NCI-H2107 treated with DMSO at 0.1 percent for 48 hours (cell line): ENCODE data around the gene CAT.

Experiments
- DNase-seq: peaks from one replicate; lab custom pipeline; 2025; ENCODE audit not compliant: unreplicated experiment; lab: John Stamatoyannopoulos, UW

The CAT gene

DNA sequence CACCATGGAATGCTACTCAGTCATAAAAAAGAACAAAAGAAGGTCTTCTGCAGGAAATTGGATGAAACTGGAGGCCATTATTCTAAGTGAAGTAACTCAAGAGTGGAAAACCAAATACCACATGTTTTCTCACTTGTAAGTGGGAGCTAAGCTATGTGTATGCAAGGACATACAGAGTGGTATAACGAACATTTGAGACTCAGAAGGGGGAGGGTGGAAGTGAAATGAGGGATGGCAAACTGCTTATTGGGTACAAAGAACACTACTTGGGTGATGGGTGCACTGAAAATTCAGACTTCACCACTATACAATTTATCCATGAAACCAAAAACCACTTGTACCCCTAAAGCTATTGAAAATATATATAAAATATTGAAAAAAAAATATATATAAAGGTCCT is 13.4 kb upstream of the CAT start:
- no peak for DNase-seq

DNA sequence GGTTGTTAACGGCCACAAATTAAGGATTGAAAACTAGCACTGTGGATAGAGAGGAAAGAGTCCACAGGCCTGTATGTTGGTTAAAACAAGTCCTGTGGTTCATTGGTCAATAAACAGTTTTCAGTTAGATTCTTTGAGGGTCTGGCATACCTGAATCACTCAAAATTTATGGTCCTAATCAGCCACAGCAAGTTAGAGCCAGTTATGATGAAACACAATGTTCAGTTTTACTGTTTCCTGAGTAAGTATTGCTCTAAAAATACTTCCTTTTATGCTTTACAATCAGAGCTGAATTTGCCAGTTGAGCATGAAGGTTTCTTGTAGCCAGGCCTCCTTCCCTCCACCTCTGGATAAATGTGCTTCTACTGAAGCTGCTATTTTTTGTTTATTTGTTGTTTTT is 12.9 kb upstream of the CAT start:
- DNase-seq = no peak

DNA sequence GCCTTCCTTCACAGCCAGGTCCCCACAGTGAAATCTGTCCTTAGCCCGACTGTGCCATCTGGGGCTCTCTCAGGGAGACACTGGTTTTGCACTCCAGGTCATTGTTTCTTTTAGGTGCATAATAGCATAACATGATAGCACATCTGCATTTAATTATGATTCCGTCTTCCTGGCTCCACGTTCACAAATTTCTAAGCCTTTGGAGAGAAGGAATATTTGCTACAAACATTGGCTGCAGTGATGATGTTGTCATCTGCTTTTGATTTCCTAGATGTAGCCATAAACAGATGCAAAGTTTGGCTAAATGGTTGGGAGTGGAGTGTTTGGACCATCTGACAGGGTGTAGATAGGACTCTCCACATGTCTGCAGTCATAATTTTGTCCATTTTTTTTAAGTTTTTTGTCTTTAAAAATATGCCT is 12.0 kb upstream of the CAT start:
- DNase-seq = no peak

DNA sequence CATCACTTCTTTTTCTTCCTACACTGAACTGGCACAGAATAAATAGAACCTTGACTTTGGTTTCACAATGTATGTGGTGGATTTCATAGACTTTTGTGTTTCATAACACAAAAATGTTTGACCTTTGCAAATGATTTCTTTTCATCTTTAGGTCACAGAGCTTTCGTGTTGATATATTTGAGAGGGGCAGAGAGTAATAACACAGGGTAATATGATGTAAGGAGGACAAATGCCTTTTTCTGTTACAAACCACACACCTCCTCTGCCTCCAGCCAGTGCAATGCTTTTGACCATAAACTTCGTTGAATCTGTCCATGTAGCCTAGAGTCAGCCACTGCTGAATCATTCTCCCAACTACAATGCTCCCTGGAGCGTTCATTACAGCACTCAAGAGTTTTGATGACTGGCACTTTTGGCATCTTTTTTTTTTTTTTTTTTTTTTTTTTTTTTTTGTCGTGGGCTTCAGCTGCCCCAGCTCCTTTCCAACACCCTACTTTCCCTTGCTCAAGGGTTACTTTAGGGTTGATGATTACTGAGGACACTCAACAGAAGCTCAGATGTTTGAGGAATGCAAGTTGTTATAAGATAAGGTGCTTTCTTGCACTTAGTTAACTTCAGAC is 11.4 kb upstream of the CAT start:
- DNase-seq = no peak

DNA sequence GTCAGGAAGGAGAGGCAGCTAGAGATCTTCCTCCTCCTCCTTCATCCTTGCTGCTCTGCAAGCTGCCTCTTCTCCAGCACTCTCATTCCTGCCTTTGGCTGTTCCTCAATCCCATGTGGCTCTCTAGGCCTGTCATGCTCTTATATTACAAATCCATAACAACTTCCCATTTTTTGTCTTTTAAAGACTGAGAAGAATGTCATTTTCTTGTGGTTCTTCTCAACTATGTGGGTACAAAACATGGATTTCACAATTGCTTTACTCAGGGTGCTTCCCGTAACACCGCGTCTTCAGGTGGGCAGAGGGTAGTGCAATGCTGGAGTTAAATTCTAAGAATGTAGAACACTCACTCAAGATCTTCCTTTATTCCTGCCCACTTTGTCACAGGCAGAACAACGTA is 6.8 kb upstream of the CAT start:
- no peak for DNase-seq

DNA sequence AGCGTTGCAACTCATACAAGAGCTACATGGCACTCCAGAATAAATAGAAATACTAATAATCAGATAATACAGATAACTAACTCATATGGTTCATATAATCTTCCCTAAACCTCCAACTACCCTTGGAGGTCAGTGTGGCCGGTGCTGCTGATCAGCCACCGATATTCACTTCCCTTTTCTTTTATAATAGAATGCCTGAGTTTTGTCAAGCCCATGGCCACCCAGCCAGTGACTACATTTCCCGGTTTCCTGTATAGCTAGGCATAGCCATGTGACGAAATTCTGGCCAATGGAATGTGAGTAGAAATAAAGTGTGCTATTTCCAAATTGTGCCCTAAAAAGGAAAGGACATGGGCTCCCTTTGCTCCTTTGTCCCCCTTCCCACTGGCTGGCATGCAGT is 5.9 kb upstream of the CAT start:
- DNase-seq = no peak

DNA sequence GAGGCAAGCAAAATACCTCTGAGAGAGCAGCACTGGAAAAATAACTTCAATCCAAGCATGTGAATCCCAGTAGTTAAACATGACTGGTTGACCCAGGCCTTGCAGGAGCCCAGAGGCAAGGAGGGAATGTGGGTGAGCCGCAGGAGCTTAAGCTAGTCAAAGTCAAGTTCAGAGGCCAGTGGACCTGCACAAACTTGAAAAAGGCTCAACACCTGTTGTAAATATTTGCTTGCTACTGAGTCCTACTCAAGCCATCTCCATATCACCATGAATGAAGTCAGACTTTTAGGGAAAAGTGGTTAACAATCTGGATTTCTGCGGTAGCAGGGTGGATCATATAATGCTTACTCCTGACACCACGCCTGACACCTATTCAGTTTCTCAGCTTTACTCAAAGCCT is 4.8 kb upstream of the CAT start:
- DNase-seq = no peak

DNA sequence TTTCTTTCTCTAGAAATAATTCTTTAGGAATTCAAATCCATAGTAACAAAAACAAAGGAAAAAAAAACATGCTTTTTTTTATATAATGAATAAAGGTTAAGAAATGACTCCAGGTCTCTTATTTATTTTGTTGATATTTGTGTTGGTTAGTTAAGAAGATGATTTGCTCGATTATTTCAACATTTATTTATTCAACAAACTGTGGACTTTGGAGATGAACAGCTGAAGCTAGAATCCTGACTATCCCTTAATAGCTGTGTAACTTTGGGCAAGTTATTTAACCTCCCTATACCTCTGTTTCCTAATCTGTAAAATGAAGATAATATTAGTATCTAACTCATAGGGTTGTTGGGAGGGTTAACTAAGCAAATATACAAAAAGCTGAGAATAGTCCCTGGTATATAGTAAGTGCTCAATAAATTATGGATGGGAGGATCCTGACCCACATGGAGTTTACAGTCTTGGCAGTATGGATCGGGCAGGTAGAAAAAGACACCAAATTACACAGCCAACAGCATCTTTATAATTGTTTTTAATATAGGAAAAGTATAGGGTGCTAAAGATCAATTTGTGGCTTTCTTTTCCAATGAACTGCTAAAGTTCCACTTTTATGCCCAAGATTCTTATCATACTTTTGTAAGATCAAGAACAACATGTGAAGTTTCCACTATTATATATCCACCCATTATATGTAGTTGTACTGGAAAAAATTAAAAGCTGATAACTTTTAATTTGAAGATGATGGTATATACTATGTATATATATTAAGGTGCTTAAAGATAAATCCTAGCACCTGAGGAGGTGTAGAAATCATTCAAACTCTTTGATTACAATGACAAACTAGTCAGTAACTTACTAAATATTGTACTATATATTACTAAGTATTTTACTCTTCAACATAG is 1.3 kb upstream of the CAT start:
- DNase-seq = no peak

DNA sequence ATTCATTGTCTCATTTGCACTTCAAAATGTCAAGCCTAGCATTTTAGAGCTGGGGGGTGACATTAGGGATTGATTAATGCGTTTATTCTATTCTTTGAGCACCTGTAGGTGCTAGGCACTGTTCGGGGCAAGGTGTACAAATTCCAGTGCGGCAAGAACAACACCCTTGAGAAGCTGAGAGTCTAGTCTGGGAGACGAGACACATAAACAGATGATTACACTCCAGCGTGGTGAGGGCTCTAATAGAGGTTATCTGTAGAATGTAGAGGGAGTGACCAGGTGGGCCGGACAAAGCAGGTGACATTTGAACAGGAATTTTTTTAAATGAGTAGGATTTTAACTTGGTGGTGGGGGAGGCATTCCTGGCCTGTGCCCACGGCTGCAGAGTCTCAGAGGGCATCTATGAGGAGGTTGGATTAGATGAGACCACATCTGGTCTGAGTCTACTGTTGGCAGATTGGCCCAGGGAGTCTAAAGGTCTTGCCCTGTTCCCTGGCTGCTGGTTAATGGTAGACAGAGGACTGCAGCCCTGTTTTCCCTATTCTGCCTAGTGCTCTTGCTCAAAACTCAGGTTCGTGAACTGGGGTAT is 970 bp downstream of the CAT start:
- no peak for DNase-seq

DNA sequence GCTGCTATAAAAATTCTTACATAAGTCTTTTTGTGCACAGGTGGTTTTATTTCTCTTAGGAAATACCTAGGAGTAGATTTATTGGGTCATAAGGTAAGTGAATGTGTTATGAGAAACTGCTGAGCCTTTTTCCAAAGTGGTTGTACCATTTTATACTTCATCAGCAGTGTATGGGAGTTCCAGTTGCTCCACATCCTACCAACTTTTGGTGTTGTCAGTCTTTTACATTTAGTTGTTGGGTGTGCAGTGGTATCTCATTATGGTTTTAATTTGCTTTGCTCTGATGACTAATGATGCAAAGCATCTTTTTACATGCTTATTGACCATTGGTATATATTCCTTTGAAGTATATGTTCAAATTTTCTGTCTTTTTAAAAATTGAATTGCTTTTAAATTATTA is 3.1 kb downstream of the CAT start:
- DNase-seq = no peak

DNA sequence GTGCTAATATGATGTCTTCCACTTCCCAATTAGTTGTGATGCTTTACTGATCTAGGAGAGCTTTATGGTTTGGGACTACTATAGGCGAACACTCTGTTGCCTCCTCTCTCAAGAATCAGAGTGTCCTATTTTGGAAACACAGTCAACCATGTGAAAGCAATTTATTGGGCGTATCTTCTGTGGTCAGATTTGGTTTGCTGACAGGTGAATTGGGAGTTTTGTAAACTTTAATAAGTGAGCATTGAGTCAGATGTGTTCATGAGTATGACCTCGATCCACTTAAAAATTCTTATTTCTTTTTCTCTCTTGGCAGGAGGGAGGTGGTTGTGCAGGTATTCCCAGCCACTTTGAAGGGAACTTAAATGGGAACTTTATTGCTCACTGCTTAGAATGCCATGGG is 4.4 kb downstream of the CAT start:
- no peak for DNase-seq

DNA sequence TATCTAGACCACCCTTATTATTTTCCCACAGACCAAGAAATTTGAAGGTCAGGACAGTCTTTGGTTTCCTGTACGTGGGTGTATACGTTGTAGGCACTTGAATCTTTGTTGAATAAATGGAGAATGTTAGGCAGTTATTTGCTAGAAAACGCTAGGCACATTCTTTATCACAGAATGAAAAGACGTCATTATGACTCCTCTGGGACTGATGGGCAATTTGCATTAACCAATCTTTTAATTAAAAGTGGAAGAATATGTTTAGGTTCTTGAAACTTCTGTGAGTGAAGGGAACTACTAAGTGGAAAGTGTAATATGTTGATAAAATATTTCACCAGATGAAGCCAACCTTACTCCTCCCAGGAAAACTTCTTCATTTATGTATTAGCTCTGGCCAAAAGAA is 5.7 kb downstream of the CAT start:
- no peak for DNase-seq

DNA sequence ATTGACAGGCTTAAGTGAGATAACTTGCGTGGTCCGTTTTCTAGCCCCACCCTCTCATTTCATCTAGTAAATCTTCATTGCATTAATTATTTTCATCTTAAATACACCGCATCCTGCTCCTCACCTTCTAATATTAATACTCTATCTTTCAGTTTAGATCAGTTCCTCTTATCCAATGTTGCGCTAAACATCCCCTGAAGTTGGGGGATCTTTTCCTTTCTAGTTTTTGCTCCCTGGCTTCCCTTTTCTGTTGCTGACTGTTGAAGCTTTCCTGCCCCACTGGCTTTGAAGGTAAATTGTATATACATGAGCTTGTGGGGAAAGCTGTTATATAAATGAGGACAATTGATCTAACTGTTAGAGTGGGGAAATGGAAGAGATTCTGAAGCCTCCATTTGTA is 7.2 kb downstream of the CAT start:
- DNase-seq = no peak

DNA sequence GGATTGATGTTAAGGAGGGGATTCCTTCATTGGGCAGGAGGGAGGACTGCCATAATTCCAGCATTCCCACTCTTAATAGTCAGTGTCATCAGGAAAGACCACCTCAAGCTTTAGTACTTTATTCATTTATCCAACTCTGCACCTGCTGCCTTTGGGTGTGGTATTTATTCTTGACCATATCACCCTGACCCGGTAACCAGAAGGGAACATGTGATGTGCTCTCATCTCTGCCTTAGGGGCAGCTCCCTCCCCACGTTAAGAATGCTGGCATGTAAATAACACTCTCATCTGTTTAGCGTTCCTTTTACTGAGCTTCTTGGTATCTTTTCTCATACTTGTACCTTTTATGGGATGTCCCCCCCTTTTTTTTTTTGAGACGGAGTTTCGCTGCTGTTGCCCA is 7.7 kb downstream of the CAT start:
- no peak for DNase-seq

DNA sequence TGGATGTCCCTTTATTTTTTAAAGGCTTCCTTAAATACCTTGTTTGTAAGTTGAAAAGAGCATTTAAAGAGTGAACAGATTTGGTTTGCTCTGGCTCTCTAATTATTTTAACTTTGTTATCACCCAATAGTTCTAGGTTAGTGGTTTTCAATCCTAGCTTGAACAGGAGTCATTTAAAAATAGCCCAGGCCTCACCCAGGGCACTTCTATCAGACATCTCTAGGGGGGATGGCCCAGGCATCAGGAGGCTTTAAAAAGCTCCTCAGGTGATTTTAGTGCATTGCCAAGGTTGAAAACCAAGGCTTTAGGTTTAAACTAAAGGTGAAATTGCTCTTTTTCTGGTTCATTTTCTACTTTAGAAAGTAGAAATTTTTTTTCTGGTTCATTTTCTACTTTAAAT is 8.3 kb downstream of the CAT start:
- no peak for DNase-seq

DNA sequence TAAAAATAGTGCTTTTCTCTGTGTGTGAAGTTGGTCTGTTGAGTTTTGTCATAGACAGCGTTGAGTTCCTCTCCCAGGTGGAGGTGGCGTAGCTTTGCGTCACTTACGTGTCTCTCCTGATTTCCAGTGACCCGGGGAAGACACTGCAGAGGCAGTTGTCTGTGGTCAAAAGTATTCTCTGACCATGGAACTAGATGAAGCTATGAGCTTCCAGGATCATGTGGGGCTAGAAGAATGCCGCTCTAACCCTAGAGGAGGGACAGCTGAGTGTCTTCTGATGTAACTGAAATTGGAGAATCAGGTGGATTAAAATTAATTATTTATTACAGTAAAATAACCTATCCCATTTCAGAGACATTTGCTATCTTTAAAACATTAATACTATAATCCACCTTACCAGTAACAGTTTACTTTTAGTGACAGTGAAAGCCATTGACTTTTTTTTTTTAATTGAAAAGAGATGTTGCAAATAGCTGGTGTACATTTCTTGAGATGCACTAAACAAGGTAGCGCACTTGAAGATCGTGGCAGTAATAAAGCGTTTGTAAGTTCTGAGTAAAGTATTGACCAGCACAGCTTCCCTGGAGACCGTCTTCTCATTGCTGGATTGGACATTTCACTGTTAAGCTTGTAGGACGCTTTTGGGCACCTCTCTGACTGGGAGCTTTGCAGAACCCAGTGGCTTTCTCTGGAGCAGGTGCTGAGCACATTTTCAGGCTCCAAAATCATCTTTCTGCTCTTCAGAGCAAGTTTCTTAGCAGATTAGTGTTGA is 9.7 kb downstream of the CAT start:
- no peak for DNase-seq

DNA sequence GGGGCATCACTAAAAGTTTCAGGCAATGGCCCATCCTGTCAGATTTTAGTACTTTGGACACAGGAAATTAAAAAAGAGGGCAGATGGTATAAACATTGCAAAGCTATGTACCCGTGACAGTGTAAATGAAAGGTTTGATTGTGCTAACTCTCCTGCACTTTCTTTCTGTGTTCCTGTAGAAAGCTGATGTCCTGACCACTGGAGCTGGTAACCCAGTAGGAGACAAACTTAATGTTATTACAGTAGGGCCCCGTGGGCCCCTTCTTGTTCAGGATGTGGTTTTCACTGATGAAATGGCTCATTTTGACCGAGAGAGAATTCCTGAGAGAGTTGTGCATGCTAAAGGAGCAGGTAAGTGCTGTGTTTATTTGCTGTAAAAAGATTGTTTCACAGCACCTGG is 10.3 kb downstream of the CAT start:
- no peak for DNase-seq

DNA sequence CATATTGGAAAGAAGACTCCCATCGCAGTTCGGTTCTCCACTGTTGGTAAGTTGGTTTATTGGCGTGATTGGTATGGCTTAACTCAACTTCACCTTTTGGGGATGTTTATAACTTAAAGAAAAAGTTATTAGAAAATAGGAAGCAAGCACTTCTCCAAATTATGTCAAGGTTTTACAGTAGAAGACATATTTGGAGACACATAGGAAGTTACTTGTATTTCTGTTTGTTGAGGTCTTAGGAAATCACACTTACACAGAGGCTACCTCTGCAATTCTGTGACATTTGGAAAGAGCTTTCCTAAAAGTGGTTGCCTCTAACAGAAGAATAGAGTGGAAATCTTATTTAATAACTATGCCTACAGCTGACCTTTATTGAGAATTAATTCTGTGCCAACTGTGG is 12.3 kb downstream of the CAT start:
- DNase-seq = no peak

DNA sequence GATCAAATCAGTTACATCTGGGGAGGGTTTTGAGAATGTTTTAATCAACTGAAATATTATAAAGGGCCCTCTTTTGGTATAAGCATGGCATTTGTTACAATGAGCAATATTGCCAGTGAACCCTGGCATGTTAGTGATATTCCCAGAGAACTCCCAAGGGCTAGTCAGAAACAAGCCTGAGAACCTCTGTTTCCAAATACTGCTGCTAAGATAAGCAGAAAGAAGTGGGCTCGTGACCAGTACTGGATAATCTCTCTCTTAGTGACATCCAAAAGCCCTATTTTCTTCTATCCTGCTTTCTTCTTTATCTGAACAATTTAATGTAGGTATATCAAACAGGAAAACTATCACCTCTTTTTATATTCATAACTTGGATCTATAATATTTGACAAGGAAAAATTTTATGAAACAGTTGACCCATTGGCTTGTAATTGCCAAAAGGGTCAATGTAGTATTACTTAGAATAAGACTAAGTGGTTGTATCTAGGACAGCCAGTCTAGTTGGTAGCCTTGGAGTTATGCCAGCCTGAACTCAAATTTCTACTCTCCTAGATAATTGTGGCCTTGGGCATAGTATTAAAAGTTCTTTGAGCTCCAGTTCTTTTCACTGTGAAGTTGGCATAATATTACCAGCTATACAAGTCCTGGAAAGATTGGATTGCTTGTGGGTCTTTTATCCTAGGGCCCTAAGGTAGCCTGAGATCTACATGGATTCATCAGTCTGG is 15.7 kb downstream of the CAT start:
- DNase-seq = peak; percentile 11

DNA sequence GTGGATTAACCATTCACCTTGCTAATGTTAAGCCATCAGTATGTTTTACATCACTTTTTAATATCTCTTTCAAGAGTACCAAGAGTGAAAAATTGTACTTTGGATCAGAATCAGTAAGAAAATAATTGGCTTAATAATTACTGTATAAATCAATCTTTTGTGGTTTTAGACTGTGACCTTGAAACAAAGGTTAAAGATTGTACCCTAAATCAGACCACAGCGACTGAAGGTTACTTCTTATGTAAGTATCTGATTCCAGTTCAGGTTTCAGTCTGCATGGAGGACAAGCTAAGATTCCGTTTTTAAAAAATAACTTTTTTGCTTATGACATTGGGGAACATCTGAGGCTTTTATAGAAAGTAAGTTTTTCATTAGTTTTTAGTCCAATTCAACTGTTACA is 18.9 kb downstream of the CAT start:
- DNase-seq = no peak

DNA sequence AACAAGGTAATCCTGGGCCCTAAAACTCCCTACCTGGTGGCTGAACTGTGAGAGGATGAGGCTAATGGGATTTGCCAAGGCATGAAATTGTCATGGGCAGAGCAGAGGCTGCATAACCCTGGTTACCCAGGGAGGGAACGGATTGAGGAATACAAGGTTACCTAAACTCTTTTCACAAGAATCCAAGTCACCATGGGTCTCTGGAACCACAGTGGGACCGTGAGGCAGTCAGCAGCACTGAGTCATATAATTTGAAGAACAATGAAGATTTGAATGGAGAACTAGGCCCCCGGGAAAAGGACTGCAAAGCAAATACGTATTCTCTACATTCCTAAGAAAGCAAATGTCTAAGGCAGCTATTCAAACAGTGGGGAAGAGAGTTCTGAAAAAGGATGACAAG is 19.8 kb downstream of the CAT start:
- no peak for DNase-seq
